Measurements from ENCODE around the gene ZHX3. TPM values are rescaled to one million over a fixed set of nuclear protein-coding genes. Genes with fewer than 3 reads are reported as not detected.

The ZHX3 gene
- total and polyA plus RNA-seq, 2 of the 4 experiments (the other 2 are of a cell fraction) = 25.0 to 28.0 TPM

DNA sequence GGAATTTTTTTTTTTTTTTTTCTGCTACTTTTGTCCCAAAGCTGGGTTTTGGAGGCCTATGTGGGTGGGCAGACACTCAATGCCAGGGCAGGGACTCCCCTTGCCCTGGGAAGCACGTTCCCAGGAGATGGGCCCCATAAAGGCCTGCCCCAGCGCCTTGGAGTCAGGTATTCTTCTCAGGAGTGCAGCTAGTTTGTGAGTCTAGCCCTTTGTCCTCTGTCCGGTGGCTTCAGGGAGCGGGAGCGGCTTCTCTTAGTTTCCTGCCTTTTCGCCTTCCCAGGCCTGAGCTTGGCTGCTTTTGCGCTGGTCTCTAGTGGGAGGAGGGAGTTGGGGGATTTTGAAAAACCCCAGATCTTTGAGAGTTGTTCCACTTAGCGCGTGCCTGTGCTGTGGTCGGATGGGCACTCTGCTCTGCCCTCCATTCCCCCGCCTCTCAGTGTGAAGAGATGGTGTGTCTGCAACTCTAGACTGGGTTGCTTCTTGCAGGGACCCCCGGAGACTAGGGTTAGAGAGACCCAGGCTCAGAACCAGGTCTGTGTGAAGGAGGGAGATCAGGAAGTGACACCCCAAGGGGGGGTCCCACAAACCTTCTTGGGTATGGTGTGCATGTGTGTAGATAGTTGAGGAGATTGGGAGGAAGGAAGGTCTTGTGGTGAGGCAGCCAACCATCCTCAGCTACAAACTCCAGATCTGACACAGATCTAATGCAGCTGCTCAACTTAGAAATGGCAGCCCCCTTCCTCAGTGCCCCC is 178.9 kb downstream of the ZHX3 start:
- H3K79me1 ChIP-seq (ENCODE audit: low read depth in 1 of 2, low read length in 2 of 2) = peaks cover 9 to 59% of the 10 kb centered on the region in 2 experiments
- no peak overlapping the region for H2BK20ac ChIP-seq (ENCODE audit: low read depth, low read length)
- no peaks in the 10 kb centered on the region for H3K36me3 ChIP-seq (ENCODE audit: control insufficient read depth, insufficient read depth, low read length)
- no peak overlapping the region for H3K18ac ChIP-seq (ENCODE audit: low read depth, low read length)
- H4K8ac ChIP-seq (ENCODE audit: low read depth in 2 of 2, low read length in 2 of 2) = peak overlapping the region; percentile 49 to 60; a peak in 2 of 4 replicates
- dilution Hi-C loops (cut with HindIII; ENCODE audit: low sequenced_read_pairs, unreplicated experiment) = no loop called here
- H3K4me2 ChIP-seq (ENCODE audit: low read depth, low read length) = peak overlapping the region; percentile 89
- BruUV-seq (replicated peaks) = no TSS peak
- peak overlapping the region; percentile 61 for H3K23ac ChIP-seq (ENCODE audit: low read depth, low read length)
- H3K4me1 ChIP-seq (ENCODE audit: control insufficient read depth, insufficient read depth, low read length) = peaks cover 22% of the 10 kb centered on the region
- peak overlapping the region; percentile 6 for H2BK5ac ChIP-seq (ENCODE audit: low read depth, low read length, poor library complexity, severe bottlenecking)
- DNase-seq (peak; percentile 12), ATAC-seq (ENCODE audit: low read depth) (no peak)
- H4K5ac ChIP-seq (ENCODE audit: low read depth, low read length) = peak overlapping the region; percentile 28; the same call in 1 of the 2 replicates
- H3K9ac ChIP-seq (ENCODE audit: low read depth, low read length) = peak overlapping the region; percentile 78
- H2AK9ac ChIP-seq (replicated peaks; ENCODE audit: low read depth, low read length, poor library complexity) = peak overlapping the region; percentile 85
- H2AFZ ChIP-seq (replicated peaks; ENCODE audit: low read length, poor library complexity) = peak overlapping the region; percentile 94
- H3K14ac ChIP-seq (replicated peaks; ENCODE audit: low read depth, low read length) = peak overlapping the region; percentile 49
- no peak overlapping the region for H2BK15ac ChIP-seq (ENCODE audit: low read depth, low read length)
- H3K9me1 ChIP-seq (ENCODE audit: insufficient read depth, low read length) = peaks cover 37% of the 10 kb centered on the region
- H3K27me3 ChIP-seq (ENCODE audit: control insufficient read depth, insufficient read depth, low read length) = no peaks in the 10 kb centered on the region
- H4K20me1 ChIP-seq (ENCODE audit: insufficient read depth, low read length) = peaks cover 54% of the 10 kb centered on the region
- peak overlapping the region; percentile 98 for H3K4me3 ChIP-seq (ENCODE audit: insufficient read depth, low read depth, low read length)
- WGBS, 2 experiments (ENCODE audit: extremely low coverage in 2 of 2, insufficient read length in 1 of 2) = 3% methylated on average over 5 of the region's 12 CpGs; no CpG with 5 or more reads in 1 of the 2 experiments
- TF ChIP-seq USF2 (IDR thresholded peaks at IDR 0.05; ENCODE audit: low read depth, low read length) (no peak), CTCF (conservative IDR thresholded peaks at IDR 0.05; ENCODE audit: low read depth, low read length) (no peak)
- TF ChIP-seq, protein P1, sequence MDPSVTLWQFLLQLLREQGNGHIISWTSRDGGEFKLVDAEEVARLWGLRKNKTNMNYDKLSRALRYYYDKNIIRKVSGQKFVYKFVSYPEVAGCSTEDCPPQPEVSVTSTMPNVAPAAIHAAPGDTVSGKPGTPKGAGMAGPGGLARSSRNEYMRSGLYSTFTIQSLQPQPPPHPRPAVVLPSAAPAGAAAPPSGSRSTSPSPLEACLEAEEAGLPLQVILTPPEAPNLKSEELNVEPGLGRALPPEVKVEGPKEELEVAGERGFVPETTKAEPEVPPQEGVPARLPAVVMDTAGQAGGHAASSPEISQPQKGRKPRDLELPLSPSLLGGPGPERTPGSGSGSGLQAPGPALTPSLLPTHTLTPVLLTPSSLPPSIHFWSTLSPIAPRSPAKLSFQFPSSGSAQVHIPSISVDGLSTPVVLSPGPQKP (IDR thresholded peaks at IDR 0.05; ENCODE audit: borderline replicate concordance, low read depth, low read length) = no peak
- in situ Hi-C loops (cut with MboI; ENCODE audit: low sequenced_read_pairs) = no loop called here
- H3K4ac ChIP-seq (ENCODE audit: low read depth, low read length) = peak overlapping the region; percentile 47
- H3K56ac ChIP-seq (ENCODE audit: extremely low read depth, insufficient read depth, low read length) = peak overlapping the region; percentile 75
- CTCF ChIA-PET = interaction anchor here (1.0 kb wide), 3 partner anchors 11 to 202 kb away, joined by 3 to 4 read pairs (median 4); partner anchors contain the start of gene LPIN3
- intact Hi-C loops (cut with micrococcal nuclease) = loop anchor here (5.0 kb wide), 2 partner anchors 189 to 554 kb away; no protein-coding TSS in a partner anchor
- peak overlapping the region; percentile 43 for H4K91ac ChIP-seq (ENCODE audit: insufficient read depth, low read depth, low read length)
- H2BK120ac ChIP-seq (ENCODE audit: low read depth, low read length) = no peak overlapping the region; the same call in 1 of the 2 replicates
- POLR2A ChIA-PET (ENCODE audit: unreplicated experiment) = interaction anchor here (0.5 to 0.6 kb wide), 2 partner anchors 183 to 287 kb away, joined by 3 to 6 read pairs; no protein-coding TSS in a partner anchor
- H3K27ac ChIP-seq (ENCODE audit: insufficient read depth, low read length) = peak overlapping the region; percentile 82
- peak overlapping the region; percentile 71 for H2AK5ac ChIP-seq (ENCODE audit: low read depth, low read length)
- H3K9me3 ChIP-seq (ENCODE audit: control insufficient read depth, insufficient read depth, low read length) = no peaks in the 10 kb centered on the region
